Tibial nerve (tissue), 4 donors: ENCODE measurements around the gene TTC7B. TPM values are rescaled to one million over a fixed set of nuclear protein-coding genes. Genes with fewer than 3 reads are reported as not detected.
A peak's percentile ranks its signal among the peaks of the same experiment; 100 is the strongest.

Source experiments
- DNase-seq, 2 donors: peaks; one replicate each; pipeline ENCODE4 v3.0.0-alpha.2; 2019; ENCODE audit warnings: low spot score in 2 of 2
- H3K27ac ChIP-seq, 4 donors: fragments of 200-600 bp; sonication (generic) in 3 of 4; one replicate each; pipeline ENCODE4 v1.5.1; 2017 to 2019; ENCODE audit warnings: mild to moderate bottlenecking in 1 of 4
- H3K27me3 ChIP-seq, 2 donors: fragments of 200-600 bp; sonication (generic) in 1 of 2; one replicate each; pipeline versions ENCODE4 v1.5.1 to v1.6.0; 2017 to 2019
- H3K36me3 ChIP-seq, 3 donors: fragments of 200-600 bp; sonication (generic); one replicate each; pipeline ENCODE4 v1.5.1; 2018 to 2019
- H3K4me1 ChIP-seq, 4 donors: fragments of 200-600 bp; sonication (generic) in 3 of 4; one replicate each; pipeline ENCODE4 v1.5.1; 2017 to 2019
- H3K4me3 ChIP-seq, 4 donors: fragments of 200-600 bp; sonication (generic) in 3 of 4; one replicate each; pipeline ENCODE4 v1.5.1; 2017 to 2019; ENCODE audit warnings: mild to moderate bottlenecking in 1 of 4, moderate library complexity in 1 of 4
- H3K9me3 ChIP-seq, 4 donors: fragments of 200-600 bp; sonication (generic) in 3 of 4; one replicate each; pipeline ENCODE4 v1.5.1; 2017 to 2019
- CTCF ChIP-seq, 5 experiments: fragments of 200-600 bp in 3 of 5; fragments of 450-650 bp in 2 of 5; sonication (generic) in 3 of 5; IDR thresholded peaks; one replicate each; pipeline ENCODE4 v1.5.1; 2016 to 2019; ENCODE audit warnings: antibody characterized with exemption in 5 of 5, mild to moderate bottlenecking in 3 of 5, moderate library complexity in 2 of 5
- EP300 ChIP-seq, 2 donors: sonication (generic); formaldehyde crosslinking; IDR thresholded peaks; one replicate each; pipeline ENCODE4 v1.6.1; 2017; ENCODE audit warnings: antibody characterized with exemption in 2 of 2, mild to moderate bottlenecking in 1 of 2
- POLR2A ChIP-seq, 2 donors: fragments of 450-650 bp; IDR thresholded peaks; one replicate each; pipeline ENCODE4 v1.6.1; 2017; ENCODE audit warnings: antibody characterized with exemption in 2 of 2, mild to moderate bottlenecking in 2 of 2, moderate library complexity in 2 of 2
- WGBS, 2 donors: methylation state at CpG; one replicate each; pipeline ENCODE4 v1.1.5; 2018; 5-methylcytosine and 5-hydroxymethylcytosine counted together
- total RNA-seq, 4 donors: library from RNA; depleted of rRNA; stranded (reverse); fragments of >200 nt; gene quantifications; one replicate each; pipeline ENCODE4 v1.1.0, GENCODE V29; 2016

The TTC7B gene
- total RNA-seq, 4 donors from 2014 or later = 25.9 to 44.1 (median 34.4) TPM

DNA sequence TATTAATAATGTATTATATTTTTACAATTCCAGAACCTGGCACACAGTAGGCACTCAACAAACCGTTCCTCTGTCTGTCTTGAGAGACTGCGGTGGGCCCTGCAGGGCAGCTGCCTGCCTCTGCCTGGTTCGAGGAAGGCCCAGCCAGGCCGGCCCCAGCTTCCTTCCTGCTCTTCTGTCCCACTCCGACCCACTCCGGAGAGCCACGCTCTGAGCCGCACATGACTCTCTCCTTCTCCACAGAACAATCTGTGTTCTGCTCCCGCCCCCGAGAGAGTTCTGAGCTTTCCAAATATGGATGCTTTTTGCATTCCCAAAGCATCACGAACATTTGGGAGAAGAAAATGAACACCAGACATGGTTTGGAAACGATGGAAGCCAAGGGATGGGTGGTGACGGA, 57.3 kb downstream of the TTC7B start:
- Histone ChIP-seq H3K9me3 (peaks cover 0 to 15% (median 4%) of the 10 kb centered on the region in 4 donors), H3K27me3 (no peaks in the 10 kb centered on the region), H3K27ac (peak overlapping the region; percentile 84 to 96 (median 93)), H3K36me3 (no peaks in the 10 kb centered on the region), H3K4me3 (peak overlapping the region; percentile 35 to 63 (median 52)), H3K4me1 (peaks cover 0 to 19% (median 11%) of the 10 kb centered on the region in 4 donors)
- 10 to 21% methylated on average over 13 of the region's 13 CpGs for WGBS, 2 donors
- TF ChIP-seq EP300 (IDR thresholded peaks at IDR 0.05) (peak in 1 of 2 donors; percentile 42), CTCF (IDR thresholded peaks at IDR 0.05) (no peak), POLR2A (IDR thresholded peaks at IDR 0.05) (peak in 1 of 2 donors; percentile 10)
- DNase-seq = peak; percentile 43 to 58

DNA sequence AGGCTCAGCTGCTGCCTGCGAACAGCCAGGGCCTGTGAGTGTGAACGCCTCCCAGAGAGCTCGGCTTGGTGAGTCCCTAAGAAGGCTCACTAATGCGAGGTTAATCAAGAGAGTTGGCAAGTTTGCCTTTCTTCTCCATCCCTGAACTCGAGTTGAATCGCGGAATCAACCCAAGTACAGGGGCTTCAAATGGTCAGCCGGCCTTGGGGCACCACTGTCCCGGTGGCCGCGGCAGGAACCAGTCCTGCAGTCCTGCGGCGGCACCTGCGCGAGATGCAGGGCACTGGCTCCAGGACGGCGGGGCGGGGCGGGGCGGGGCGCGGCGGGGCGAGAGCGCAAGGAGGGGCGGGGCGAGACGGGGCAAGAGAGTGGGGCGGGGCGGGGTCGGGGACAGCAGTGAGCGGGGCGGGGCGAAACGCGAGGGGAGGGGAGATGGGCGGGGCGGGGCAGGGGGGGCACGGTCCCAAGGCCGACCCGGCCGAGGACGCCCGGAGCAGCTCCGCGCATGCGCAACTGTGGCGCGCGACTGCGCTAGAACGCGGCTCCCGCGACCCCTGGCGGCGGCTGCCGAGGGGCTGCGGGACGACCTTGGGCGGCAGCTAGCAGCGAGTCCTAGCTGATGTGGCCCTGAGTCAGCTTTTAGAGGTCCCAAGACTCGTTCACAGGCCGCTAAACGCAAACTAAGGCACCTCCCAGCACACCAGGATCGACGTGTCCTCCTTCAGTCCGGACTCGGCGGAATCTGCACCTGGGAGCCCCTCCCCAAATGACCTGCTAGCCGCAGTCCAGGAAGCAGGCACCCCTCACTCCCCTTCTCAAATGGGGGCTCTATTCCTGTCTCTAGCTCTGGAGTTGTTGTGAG, 58.0 kb downstream of the TTC7B start:
- TF ChIP-seq CTCF (IDR thresholded peaks at IDR 0.05) (peak; percentile 86 to 97 (median 94)), EP300 (IDR thresholded peaks at IDR 0.05) (peak in 1 of 2 donors; percentile 74), POLR2A (IDR thresholded peaks at IDR 0.05) (peak; percentile 26 to 55)
- peaks cover 0 to 19% (median 11%) of the 10 kb centered on the region in 4 donors for H3K4me1 ChIP-seq
- peak overlapping the region; percentile 84 to 96 (median 93) for H3K27ac ChIP-seq

GRCh38 chr14:90757452-90757851, 58.8 kb downstream of the TTC7B start:
- no peak for DNase-seq
- 58 to 59% methylated on average over 3 of the region's 3 CpGs for WGBS, 2 donors
- Histone ChIP-seq H3K36me3 (no peaks in the 10 kb centered on the region), H3K27ac (peak overlapping the region; percentile 66 to 95 (median 80)), H3K4me3 (peak overlapping the region in 1 of 4 donors; percentile 37), H3K9me3 (peaks cover 0 to under 1% (median 0%) of the 10 kb centered on the region in 4 donors), H3K27me3 (no peaks in the 10 kb centered on the region), H3K4me1 (peaks cover 0 to 19% (median 11%) of the 10 kb centered on the region in 4 donors)
- TF ChIP-seq EP300 (IDR thresholded peaks at IDR 0.05) (no peak), CTCF (IDR thresholded peaks at IDR 0.05) (no peak), POLR2A (IDR thresholded peaks at IDR 0.05) (no peak)

More for the DNA sequence above, 58.0 kb downstream of the TTC7B start:
- peak; percentile 82 to 86 for DNase-seq
- Histone ChIP-seq H3K36me3 (no peaks in the 10 kb centered on the region), H3K4me3 (peak overlapping the region; percentile 35 to 63 (median 52)), H3K9me3 (peaks cover 0 to 8% (median under 1%) of the 10 kb centered on the region in 4 donors), H3K27me3 (no peaks in the 10 kb centered on the region)
- WGBS, 2 donors = 1 to 2% methylated on average over 30 to 59 of the region's 71 CpGs

DNA sequence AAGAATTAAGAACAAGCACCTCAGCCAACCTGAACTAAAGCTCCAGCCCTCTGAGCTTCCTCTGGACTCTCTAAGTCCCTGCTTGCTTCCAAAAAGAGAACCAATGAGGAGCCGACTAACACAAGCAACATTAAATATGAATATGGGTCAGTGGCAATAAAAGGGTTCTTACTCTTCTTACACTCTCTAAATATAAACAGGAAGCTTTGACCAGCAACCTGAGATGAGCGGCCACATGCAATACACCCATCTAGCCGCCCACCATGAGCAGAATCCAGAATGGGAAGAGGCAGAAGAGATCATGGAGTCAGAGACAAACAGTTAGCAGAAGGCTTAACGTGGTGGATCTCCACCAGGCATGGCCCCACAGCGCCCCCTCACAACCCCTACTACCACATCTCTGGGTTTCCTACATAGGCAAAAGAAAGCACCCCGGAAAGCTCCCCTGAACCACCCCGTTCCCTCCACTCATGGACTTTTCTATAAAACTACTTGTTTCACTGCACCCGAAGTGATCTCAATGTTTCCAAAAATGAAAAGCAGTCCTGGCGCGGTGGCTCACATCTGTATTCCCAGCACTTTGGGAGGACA, 59.4 kb downstream of the TTC7B start:
- Histone ChIP-seq H3K4me1 (peaks cover 0 to 19% (median 11%) of the 10 kb centered on the region in 4 donors), H3K27ac (no peak overlapping the region)
- TF ChIP-seq EP300 (IDR thresholded peaks at IDR 0.05) = no peak
- no peak for TF ChIP-seq POLR2A (IDR thresholded peaks at IDR 0.05)
- TF ChIP-seq CTCF (IDR thresholded peaks at IDR 0.05) = no peak

More for the DNA sequence above, 59.4 kb downstream of the TTC7B start:
- no peaks in the 10 kb centered on the region for H3K27me3 ChIP-seq
- H3K9me3 ChIP-seq = no peaks in the 10 kb centered on the region
- no peaks in the 10 kb centered on the region for H3K36me3 ChIP-seq
- 91 to 96% methylated on average over 10 of the region's 10 CpGs for WGBS, 2 donors
- no peak for DNase-seq
- no peak overlapping the region for H3K4me3 ChIP-seq
